ENCODE results near the gene DONSON. TPM values are rescaled to one million over a fixed set of nuclear protein-coding genes. Genes with fewer than 3 reads are reported as not detected.

Gene DONSON
- total RNA-seq, 8 experiments from 2014 or later, result 13.6 to 37.6 (median 29.7) TPM

Other genes starting within 250 kb of the DONSON start
- gene IFNGR2, start 185.3 kb downstream of the DONSON start, total RNA-seq, result 10 to 100 TPM; 21.4 to 58.1 (median 31.9) TPM
- gene TMEM50B, start 108.7 kb downstream of the DONSON start, total RNA-seq, result 10 to 100 TPM; 18.5 to 57.6 (median 31.8) TPM
- gene DNAJC28, start 97.0 kb downstream of the DONSON start, total RNA-seq, result 1 to 10 TPM; 1.9 to 5.3 (median 2.3) TPM
- gene GART, start 46.6 kb downstream of the DONSON start, total RNA-seq, result 100 to 1,000 TPM in 3 of 8 experiments, 10 to 100 TPM in 5; 61.0 to 202 (median 83.0) TPM
- gene SON, start 45.6 kb downstream of the DONSON start, total RNA-seq, result 100 to 1,000 TPM in 7 of 8 experiments, 10 to 100 TPM in 1; 97.3 to 440 (median 181) TPM
- 10 to 100 TPM; 27.0 to 49.3 (median 44.5) TPM for gene CRYZL1, start 53.1 kb upstream of the DONSON start, total RNA-seq
- gene ITSN1, start 53.8 kb upstream of the DONSON start, total RNA-seq, result 10 to 100 TPM; 27.8 to 89.0 (median 36.4) TPM

Data from motor neuron (in vitro differentiated cells).